OCI-LY1 (cell line): ENCODE data around the gene SDK1.

Source experiments
- H2AFZ ChIP-seq: fragments of 200-600 bp; sonication (generic), shearing (Covaris generic); 2 replicates; pipeline ENCODE4 v1.6.0; 2014; ENCODE audit warnings: antibody characterized with exemption, mild to moderate bottlenecking, low read length
- H3F3A ChIP-seq: fragments of 200-600 bp; sonication (generic), shearing (Covaris generic); 2 replicates; pipeline ENCODE4 v1.6.0; 2014; ENCODE audit warnings: mild to moderate bottlenecking, antibody characterized with exemption, low read length, moderate library complexity; ENCODE audit not compliant: insufficient read depth
- H3K27ac ChIP-seq: fragments of 200-600 bp; sonication (generic); 2 replicates; pipeline ENCODE4 v1.5.1; 2014; ENCODE audit warnings: low read length, mixed run types, mild to moderate bottlenecking, low read depth; ENCODE audit not compliant: poor library complexity, severe bottlenecking
- H3K27me3 ChIP-seq: fragments of 200-600 bp; sonication (generic); 2 replicates; pipeline ENCODE4 v1.6.0; 2014; ENCODE audit warnings: antibody characterized with exemption, mild to moderate bottlenecking, low read length, moderate library complexity; ENCODE audit not compliant: insufficient read depth
- H3K36me3 ChIP-seq: fragments of 200-600 bp; sonication (generic); 2 replicates; pipeline ENCODE4 v1.6.1; 2014; ENCODE audit warnings: mild to moderate bottlenecking, antibody characterized with exemption, low read length, moderate library complexity, mixed read lengths; ENCODE audit not compliant: insufficient read depth
- H3K4me1 ChIP-seq: fragments of 200-600 bp; sonication (generic); 2 replicates; pipeline ENCODE4 v1.5.1; 2014; ENCODE audit warnings: mild to moderate bottlenecking, low read length, moderate library complexity; ENCODE audit not compliant: insufficient read depth, severe bottlenecking
- H3K4me2 ChIP-seq: fragments of 200-600 bp; sonication (generic), shearing (Covaris generic); 2 replicates; pipeline ENCODE4 v1.6.1; 2014; ENCODE audit warnings: low read length
- H3K4me3 ChIP-seq: fragments of 200-600 bp; sonication (generic); 2 replicates; pipeline ENCODE4 v1.5.1; 2014; ENCODE audit warnings: low read length, low read depth, mild to moderate bottlenecking, mixed read lengths; ENCODE audit not compliant: poor library complexity, severe bottlenecking
- H3K79me2 ChIP-seq: fragments of 200-600 bp; shearing (Covaris generic); 2 replicates; pipeline ENCODE4 v1.6.1; 2016; ENCODE audit warnings: mixed run types, low read length, mixed read lengths; ENCODE audit not compliant: insufficient read depth
- H3K9ac ChIP-seq: fragments of 200-600 bp; sonication (generic), shearing (Covaris generic); 2 replicates; pipeline ENCODE4 v1.6.1; 2014; ENCODE audit warnings: mild to moderate bottlenecking, low read length, mixed read lengths
- H3K9me2 ChIP-seq: fragments of 200-600 bp; sonication (generic), shearing (Covaris generic); 2 replicates; pipeline ENCODE4 v1.6.1; 2014; ENCODE audit warnings: low read depth, mild to moderate bottlenecking, low read length, mixed read lengths
- H3K9me3 ChIP-seq: fragments of 200-600 bp; shearing (Covaris generic); 2 replicates; pipeline ENCODE4 v1.6.1; 2014; ENCODE audit warnings: low read length, mixed read lengths
- H4K20me1 ChIP-seq: fragments of 200-600 bp; sonication (generic), shearing (Covaris generic); 2 replicates; pipeline ENCODE4 v1.6.0; 2016; ENCODE audit warnings: mild to moderate bottlenecking, low read length; ENCODE audit not compliant: insufficient read depth
- EZH2 ChIP-seq: fragments of 200-600 bp; sonication (generic), shearing (Covaris generic); IDR thresholded peaks from 2 replicates; pipeline ENCODE4 v1.8.0; 2017; ENCODE audit warnings: borderline replicate concordance, mixed run types, mild to moderate bottlenecking, antibody characterized with exemption, low read length, moderate library complexity, mixed read lengths
- TF ChIP-seq, protein P1 (sequence below): fragments of 200-600 bp; sonication (generic), shearing (Covaris generic); IDR thresholded peaks from 2 replicates; pipeline ENCODE4 v1.5.1; 2017; ENCODE audit warnings: mild to moderate bottlenecking, antibody characterized with exemption, low read length, moderate library complexity, mixed read lengths

SDK1 gene

GRCh38 chr7:4115442-4115841 is 814.4 kb downstream of the SDK1 start:
- no peak overlapping the region for H2AFZ ChIP-seq
- no peak overlapping the region for H3K4me3 ChIP-seq
- no peak overlapping the region for H3K27ac ChIP-seq
- no peaks in the 10 kb centered on the region for H4K20me1 ChIP-seq
- no peak overlapping the region for H3K4me2 ChIP-seq
- no peaks in the 10 kb centered on the region for H3K79me2 ChIP-seq
- H3K9me2 ChIP-seq, result no peaks in the 10 kb centered on the region
- TF ChIP-seq, protein P1, sequence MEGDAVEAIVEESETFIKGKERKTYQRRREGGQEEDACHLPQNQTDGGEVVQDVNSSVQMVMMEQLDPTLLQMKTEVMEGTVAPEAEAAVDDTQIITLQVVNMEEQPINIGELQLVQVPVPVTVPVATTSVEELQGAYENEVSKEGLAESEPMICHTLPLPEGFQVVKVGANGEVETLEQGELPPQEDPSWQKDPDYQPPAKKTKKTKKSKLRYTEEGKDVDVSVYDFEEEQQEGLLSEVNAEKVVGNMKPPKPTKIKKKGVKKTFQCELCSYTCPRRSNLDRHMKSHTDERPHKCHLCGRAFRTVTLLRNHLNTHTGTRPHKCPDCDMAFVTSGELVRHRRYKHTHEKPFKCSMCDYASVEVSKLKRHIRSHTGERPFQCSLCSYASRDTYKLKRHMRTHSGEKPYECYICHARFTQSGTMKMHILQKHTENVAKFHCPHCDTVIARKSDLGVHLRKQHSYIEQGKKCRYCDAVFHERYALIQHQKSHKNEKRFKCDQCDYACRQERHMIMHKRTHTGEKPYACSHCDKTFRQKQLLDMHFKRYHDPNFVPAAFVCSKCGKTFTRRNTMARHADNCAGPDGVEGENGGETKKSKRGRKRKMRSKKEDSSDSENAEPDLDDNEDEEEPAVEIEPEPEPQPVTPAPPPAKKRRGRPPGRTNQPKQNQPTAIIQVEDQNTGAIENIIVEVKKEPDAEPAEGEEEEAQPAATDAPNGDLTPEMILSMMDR, result no peak
- TF ChIP-seq EZH2, result no peak
- H3K9ac ChIP-seq, result no peak overlapping the region
- H3K9me3 ChIP-seq, result peaks cover 8% of the 10 kb centered on the region; the same call in 1 of the 2 replicates
- H3K27me3 ChIP-seq, result no peaks in the 10 kb centered on the region
- H3F3A ChIP-seq, result no peaks in the 10 kb centered on the region
- peaks cover 24% of the 10 kb centered on the region for H3K36me3 ChIP-seq
- H3K4me1 ChIP-seq, result no peaks in the 10 kb centered on the region

DNA sequence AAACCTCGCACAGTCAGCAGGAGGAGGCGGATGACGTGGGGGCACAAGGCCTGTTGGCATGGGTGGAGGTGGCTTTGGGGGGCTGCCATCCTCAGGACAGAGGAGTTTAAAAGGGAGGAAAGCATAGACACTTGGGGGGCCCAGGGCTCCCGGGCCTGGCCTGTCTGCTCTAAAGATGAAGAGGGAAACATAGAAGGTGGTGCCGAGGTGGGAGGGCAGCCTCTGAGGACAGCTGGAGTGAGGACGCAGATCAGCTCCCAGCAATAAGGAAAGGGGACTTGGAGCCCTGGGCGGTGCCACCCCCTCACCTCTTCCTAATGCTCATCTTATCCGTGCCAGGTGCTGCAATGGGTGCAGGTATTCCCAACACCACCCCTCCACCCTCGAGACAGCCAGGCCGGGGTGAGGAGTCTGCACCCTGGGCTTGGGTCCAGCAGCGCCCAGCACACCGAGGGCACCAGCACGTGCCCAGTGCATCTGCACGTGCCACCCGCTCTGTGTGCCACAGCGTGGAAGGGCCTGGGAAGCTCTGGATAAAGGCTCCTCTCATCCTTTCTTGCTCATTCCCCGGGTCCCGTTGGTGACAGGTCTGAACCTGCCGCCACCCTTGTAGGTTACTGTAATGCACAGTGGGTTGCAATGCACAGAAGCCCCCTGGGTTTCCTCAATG is 815.0 kb downstream of the SDK1 start:
- Histone ChIP-seq H3K79me2 (no peaks in the 10 kb centered on the region), H3K4me3 (no peak overlapping the region), H3K27ac (no peak overlapping the region), H4K20me1 (no peaks in the 10 kb centered on the region), H3K27me3 (no peaks in the 10 kb centered on the region), H2AFZ (no peak overlapping the region), H3K9me2 (no peaks in the 10 kb centered on the region), H3K4me2 (no peak overlapping the region), H3K9me3 (peaks cover 8% of the 10 kb centered on the region; the same call in 1 of the 2 replicates), H3K4me1 (no peaks in the 10 kb centered on the region), H3K9ac (no peak overlapping the region), H3K36me3 (peaks cover 24% of the 10 kb centered on the region), H3F3A (no peaks in the 10 kb centered on the region)
- TF ChIP-seq EZH2, result no peak
- TF ChIP-seq, protein P1, result no peak

- Histone ChIP-seq H3K79me2 (no peaks in the 10 kb centered on the region), H3F3A (no peaks in the 10 kb centered on the region), H2AFZ (no peak overlapping the region), H3K36me3 (0 out of 2 replicates have a peak, but pooled peaks cover 6% of the 10 kb centered on the region), H3K9ac (no peak overlapping the region), H3K27ac (no peak overlapping the region), H3K4me3 (no peak overlapping the region), H3K4me1 (no peaks in the 10 kb centered on the region), H3K9me3 (peaks cover 11% of the 10 kb centered on the region; the same call in 1 of the 2 replicates), H4K20me1 (no peaks in the 10 kb centered on the region), H3K4me2 (no peak overlapping the region), H3K9me2 (no peaks in the 10 kb centered on the region), H3K27me3 (no peaks in the 10 kb centered on the region)
- no peak for TF ChIP-seq EZH2
- TF ChIP-seq, protein P1, result no peak
These were observed 818.8 kb downstream of the SDK1 start for GRCh38 chr7:4119848-4120247.
